Esophagus muscularis mucosa (tissue), 4 donors: ENCODE measurements around the gene MEOX2.

ENCODE experiments used
- EP300 ChIP-seq: sonication (generic); formaldehyde crosslinking; IDR thresholded peaks from one replicate; pipeline ENCODE4 v1.6.1; 2017; ENCODE audit warnings: antibody characterized with exemption
- POLR2A ChIP-seq: fragments of 450-650 bp; IDR thresholded peaks from one replicate; pipeline ENCODE4 v1.6.1; 2017; ENCODE audit warnings: antibody characterized with exemption, moderate library complexity, mild to moderate bottlenecking, low read depth
- POLR2AphosphoS5 ChIP-seq, 2 donors: sonication (generic); formaldehyde crosslinking; IDR thresholded peaks; one replicate each; pipeline ENCODE4 v1.6.1; 2017; ENCODE audit warnings: antibody characterized with exemption in 2 of 2
- TF ChIP-seq, protein P1 (sequence below), 3 experiments: fragments of 200-600 bp in 2 of 3; fragments of 450-650 bp in 1 of 3; sonication (generic) in 2 of 3; IDR thresholded peaks; one replicate each; pipeline ENCODE4 v1.5.1; 2017 to 2019; ENCODE audit warnings: antibody characterized with exemption in 3 of 3, mild to moderate bottlenecking in 2 of 3, moderate library complexity in 1 of 3

DNA sequence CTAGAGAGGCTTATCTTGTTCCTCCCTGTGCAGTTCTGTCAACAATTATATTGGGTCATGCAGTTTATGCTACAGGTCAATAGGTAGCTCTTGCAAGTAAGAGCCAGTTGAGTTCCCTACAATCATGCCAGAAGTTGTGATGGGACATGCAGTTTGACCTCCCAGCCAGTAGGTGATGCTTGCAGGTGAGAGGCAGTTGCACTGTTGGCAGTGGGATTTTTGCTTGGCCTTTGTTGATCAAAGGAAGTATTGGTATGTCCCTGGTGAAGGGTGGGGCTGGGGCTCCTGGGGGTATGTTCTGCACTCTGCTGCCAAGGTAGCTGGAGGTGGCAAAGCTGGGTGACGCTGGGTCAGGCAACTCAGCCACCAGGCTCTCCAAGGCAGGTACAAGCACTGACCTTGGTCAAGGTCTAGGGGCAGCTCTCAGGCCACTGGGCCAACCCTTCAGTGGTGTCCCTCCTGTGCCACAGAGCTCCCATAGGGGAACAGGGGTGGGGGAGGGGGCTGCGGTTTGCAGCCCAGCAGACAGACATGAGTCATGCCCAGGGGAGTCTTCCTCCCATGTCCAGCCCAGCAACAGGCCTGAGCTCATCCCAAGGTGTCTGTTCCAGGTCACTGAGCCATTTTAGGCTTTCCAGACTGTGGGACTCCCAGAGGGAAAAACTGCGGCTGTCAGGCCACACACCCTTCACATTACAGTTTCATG lies 43.3 kb downstream of the MEOX2 start:
- TF ChIP-seq, protein P1, sequence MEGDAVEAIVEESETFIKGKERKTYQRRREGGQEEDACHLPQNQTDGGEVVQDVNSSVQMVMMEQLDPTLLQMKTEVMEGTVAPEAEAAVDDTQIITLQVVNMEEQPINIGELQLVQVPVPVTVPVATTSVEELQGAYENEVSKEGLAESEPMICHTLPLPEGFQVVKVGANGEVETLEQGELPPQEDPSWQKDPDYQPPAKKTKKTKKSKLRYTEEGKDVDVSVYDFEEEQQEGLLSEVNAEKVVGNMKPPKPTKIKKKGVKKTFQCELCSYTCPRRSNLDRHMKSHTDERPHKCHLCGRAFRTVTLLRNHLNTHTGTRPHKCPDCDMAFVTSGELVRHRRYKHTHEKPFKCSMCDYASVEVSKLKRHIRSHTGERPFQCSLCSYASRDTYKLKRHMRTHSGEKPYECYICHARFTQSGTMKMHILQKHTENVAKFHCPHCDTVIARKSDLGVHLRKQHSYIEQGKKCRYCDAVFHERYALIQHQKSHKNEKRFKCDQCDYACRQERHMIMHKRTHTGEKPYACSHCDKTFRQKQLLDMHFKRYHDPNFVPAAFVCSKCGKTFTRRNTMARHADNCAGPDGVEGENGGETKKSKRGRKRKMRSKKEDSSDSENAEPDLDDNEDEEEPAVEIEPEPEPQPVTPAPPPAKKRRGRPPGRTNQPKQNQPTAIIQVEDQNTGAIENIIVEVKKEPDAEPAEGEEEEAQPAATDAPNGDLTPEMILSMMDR (IDR thresholded peaks at IDR 0.05), result no peak
- TF ChIP-seq POLR2A (no peak), EP300 (no peak), POLR2AphosphoS5 (IDR thresholded peaks at IDR 0.05) (no peak)
